Vagina (tissue), 2 donors: ENCODE measurements around the gene NUP210L. TPM values are rescaled to one million over a fixed set of nuclear protein-coding genes. Genes with fewer than 3 reads are reported as not detected.

Source experiments
- DNase-seq, 2 donors: peaks; one replicate each; pipeline ENCODE4 v3.0.0-alpha.2; 2017; ENCODE audit errors: extremely low spot score in 2 of 2
- H3K27ac ChIP-seq: fragments of 200-600 bp; sonication (generic); one replicate; pipeline ENCODE4 v1.5.1; 2019
- H3K27me3 ChIP-seq: fragments of 200-600 bp; sonication (generic); one replicate; pipeline ENCODE4 v1.5.1; 2019
- H3K36me3 ChIP-seq, 2 donors: fragments of 200-600 bp; sonication (generic); one replicate each; pipeline ENCODE4 v1.5.1; 2017 to 2019
- H3K4me1 ChIP-seq: fragments of 200-600 bp; sonication (generic); one replicate; pipeline ENCODE4 v1.5.1; 2019
- H3K4me3 ChIP-seq, 2 donors: fragments of 200-600 bp; sonication (generic); 1 replicate in 1 of 2; 2 replicates in 1 of 2; pipeline ENCODE4 v1.5.1; 2016 to 2019
- H3K9me3 ChIP-seq: fragments of 200-600 bp; sonication (generic); one replicate; pipeline ENCODE4 v1.5.1; 2019
- CTCF ChIP-seq, 3 experiments: fragments of 450-650 bp in 2 of 3; fragments of 200-600 bp in 1 of 3; sonication (generic) in 1 of 3; IDR thresholded peaks; one replicate each; pipeline ENCODE4 v1.5.1; 2017 to 2019; ENCODE audit warnings: antibody characterized with exemption in 3 of 3, mild to moderate bottlenecking in 2 of 3, moderate library complexity in 2 of 3
- POLR2A ChIP-seq, 2 donors: fragments of 450-650 bp; IDR thresholded peaks; one replicate each; pipeline ENCODE4 v1.6.1; 2017; ENCODE audit warnings: antibody characterized with exemption in 2 of 2, mild to moderate bottlenecking in 2 of 2, moderate library complexity in 2 of 2
- POLR2AphosphoS5 ChIP-seq, 2 donors: sonication (generic); formaldehyde crosslinking; IDR thresholded peaks; one replicate each; pipeline ENCODE4 v1.9.0; 2017; ENCODE audit warnings: antibody characterized with exemption in 2 of 2, mild to moderate bottlenecking in 2 of 2, low read depth in 1 of 2; ENCODE audit not compliant: insufficient read depth in 1 of 2
- intact Hi-C: fragments of 100-400 bp; cut with DNase I; formaldehyde crosslinking; loops from one replicate; pipeline ENCODE4 v1.15.1; 2023
- total RNA-seq: library from RNA; depleted of rRNA; stranded (reverse); fragments of >200 nt; gene quantifications from one replicate; pipeline ENCODE4 v1.2.3, GENCODE V29; 2016

NUP210L gene
- total RNA-seq, 1 donor from 2014 or later = not detected

DNA sequence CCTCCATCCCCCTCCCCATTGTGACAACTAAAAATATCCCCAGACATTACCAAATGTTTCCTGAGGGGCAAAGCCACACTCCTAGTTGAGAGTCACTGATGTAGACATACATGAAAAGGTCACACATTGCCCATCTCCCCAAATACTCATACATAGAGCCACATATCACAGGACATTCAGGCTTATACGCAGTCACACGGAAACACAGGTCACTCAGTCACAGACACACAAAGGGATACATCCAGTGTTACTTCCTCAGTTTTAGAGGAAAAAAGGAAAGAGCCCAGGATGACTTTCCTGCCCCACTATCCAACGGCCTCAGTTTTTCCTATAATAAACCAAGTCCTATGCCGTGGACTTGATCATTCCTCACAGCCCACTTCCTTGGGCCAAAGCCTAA is 193.5 kb downstream of the NUP210L start:
- Histone ChIP-seq H3K27ac (peak overlapping the region; percentile 96), H3K4me1 (peaks cover 67% of the 10 kb centered on the region), H3K4me3 (no peak overlapping the region), H3K36me3 (peaks cover 0 to 9% of the 10 kb centered on the region in 2 donors), H3K9me3 (no peaks in the 10 kb centered on the region), H3K27me3 (no peaks in the 10 kb centered on the region)
- TF ChIP-seq POLR2A (IDR thresholded peaks at IDR 0.05) (no peak), POLR2AphosphoS5 (IDR thresholded peaks at IDR 0.05; ENCODE audit: insufficient read depth in 1 of 2, low read depth in 1 of 2) (no peak), CTCF (IDR thresholded peaks at IDR 0.05) (no peak)
- DNase-seq = no peak
- intact Hi-C loops = no loop called here

DNA sequence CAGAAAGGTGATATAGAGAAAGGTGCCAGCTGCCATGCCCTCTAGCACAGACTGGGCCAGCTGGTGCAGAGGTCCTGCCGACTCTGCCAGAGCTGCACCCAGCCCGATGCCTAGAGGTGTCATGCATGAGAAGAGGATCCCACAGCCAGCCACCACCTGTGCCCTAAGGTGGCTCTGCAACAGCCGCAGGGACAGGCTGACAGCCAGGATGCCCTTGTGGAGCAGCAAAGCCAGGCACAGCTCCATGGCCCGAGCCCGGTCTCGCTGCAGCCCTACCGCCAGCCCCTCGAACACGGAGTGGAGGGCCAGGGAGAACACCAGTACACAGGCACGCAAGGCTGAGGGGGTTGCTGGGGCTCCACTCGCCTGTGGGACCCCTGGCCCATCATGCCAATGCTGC is 194.7 kb downstream of the NUP210L start:
- Histone ChIP-seq H3K27me3 (no peaks in the 10 kb centered on the region), H3K4me3 (no peak overlapping the region), H3K36me3 (peaks cover 0 to 9% of the 10 kb centered on the region in 2 donors), H3K9me3 (no peaks in the 10 kb centered on the region), H3K4me1 (peaks cover 67% of the 10 kb centered on the region), H3K27ac (peak overlapping the region; percentile 90)
- intact Hi-C loops = no loop called here
- no peak for DNase-seq
- TF ChIP-seq CTCF (IDR thresholded peaks at IDR 0.05) (no peak), POLR2A (IDR thresholded peaks at IDR 0.05) (no peak), POLR2AphosphoS5 (IDR thresholded peaks at IDR 0.05; ENCODE audit: insufficient read depth in 1 of 2, low read depth in 1 of 2) (no peak)

DNA sequence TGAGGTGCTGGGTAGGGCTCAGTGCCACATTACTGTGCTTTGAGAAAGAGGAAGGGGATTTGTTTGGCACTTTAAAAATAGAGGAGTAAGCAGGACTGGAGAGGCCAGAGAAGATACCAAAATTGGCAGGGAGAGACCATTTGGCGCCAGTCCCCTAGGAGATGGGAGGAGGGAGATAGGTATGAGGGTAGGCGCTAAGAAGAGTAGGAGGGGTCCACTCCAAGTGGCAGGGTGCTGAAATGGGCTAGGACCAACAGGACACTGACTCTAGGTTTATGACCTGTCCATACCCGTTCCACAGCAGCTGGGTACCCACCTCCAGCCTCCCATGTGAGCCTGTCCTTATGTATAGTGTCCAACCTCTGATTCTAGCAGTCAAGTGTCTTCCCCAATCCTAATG is 195.4 kb downstream of the NUP210L start:
- H3K27ac ChIP-seq = peak overlapping the region; percentile 90
- peaks cover 0 to 13% of the 10 kb centered on the region in 2 donors for H3K36me3 ChIP-seq
- intact Hi-C loops = loop anchor here (10.0 kb wide), 1 partner anchor 285 kb away; the partner anchor contains the start of genes ILF2 and NPR1
- H3K4me1 ChIP-seq = peaks cover 67% of the 10 kb centered on the region
- no peaks in the 10 kb centered on the region for H3K9me3 ChIP-seq
- no peak for DNase-seq
- no peak for TF ChIP-seq POLR2AphosphoS5 (IDR thresholded peaks at IDR 0.05; ENCODE audit: insufficient read depth in 1 of 2, low read depth in 1 of 2)
- TF ChIP-seq CTCF (IDR thresholded peaks at IDR 0.05) = no peak
- no peak for TF ChIP-seq POLR2A (IDR thresholded peaks at IDR 0.05)
- H3K4me3 ChIP-seq = no peak overlapping the region
- no peaks in the 10 kb centered on the region for H3K27me3 ChIP-seq

- DNase-seq = no peak
- no peaks in the 10 kb centered on the region for H3K9me3 ChIP-seq
- H3K27ac ChIP-seq = peak overlapping the region; percentile 90
- peaks cover 64% of the 10 kb centered on the region for H3K4me1 ChIP-seq
- peaks cover 0 to 15% of the 10 kb centered on the region in 2 donors for H3K36me3 ChIP-seq
- intact Hi-C loops = loop anchor here (10.0 kb wide), 1 partner anchor 284 kb away; the partner anchor contains the start of genes ILF2 and NPR1
- no peaks in the 10 kb centered on the region for H3K27me3 ChIP-seq
- H3K4me3 ChIP-seq = peak overlapping the region; percentile 89 to 97
- TF ChIP-seq POLR2AphosphoS5 (IDR thresholded peaks at IDR 0.05; ENCODE audit: insufficient read depth in 1 of 2, low read depth in 1 of 2) (no peak), CTCF (IDR thresholded peaks at IDR 0.05) (no peak)
Measured at GRCh38 chr1:153958961-153959260, 196.0 kb downstream of the NUP210L start.

GRCh38 chr1:153958111-153958960 is 196.5 kb downstream of the NUP210L start, which contains the start of gene CRTC2:
Gene CRTC2, minus strand, starts transcription at chr1:153958612. Its CDS starts 115 bp downstream, at chr1:153958497.
- H3K27ac ChIP-seq = peak within 1 kb of the TSS; percentile 90
- peaks cover 62% of the 10 kb centered on the region for H3K4me1 ChIP-seq
- DNase-seq = peak; percentile 99
- no peaks in the 10 kb centered on the region for H3K27me3 ChIP-seq
- no peak for TF ChIP-seq CTCF (IDR thresholded peaks at IDR 0.05)
- peak in 1 of 2 donors; percentile 75 for TF ChIP-seq POLR2A (IDR thresholded peaks at IDR 0.05)
- peak; percentile 86 to 96 for TF ChIP-seq POLR2AphosphoS5 (IDR thresholded peaks at IDR 0.05; ENCODE audit: insufficient read depth in 1 of 2, low read depth in 1 of 2)
- H3K36me3 ChIP-seq = peaks cover 0 to 15% of the 10 kb centered on the region in 2 donors
- no peaks in the 10 kb centered on the region for H3K9me3 ChIP-seq
- H3K4me3 ChIP-seq = peak within 1 kb of the TSS; percentile 89 to 97
- intact Hi-C loops = loop anchor here (10.0 kb wide), 1 partner anchor 284 kb away; the partner anchor contains the start of genes ILF2 and NPR1
